B cell (primary cell): ENCODE data around the gene AKT3.

ENCODE experiments used
- EZH2 ChIP-seq: IDR thresholded peaks from 2 replicates; pipeline ENCODE4 v1.6.1; 2012; ENCODE audit warnings: borderline replicate concordance, low read depth, mild to moderate bottlenecking, moderate library complexity, low read length; ENCODE audit not compliant: insufficient read depth, poor library complexity, severe bottlenecking
- TF ChIP-seq, protein P1 (sequence below): fragments of 200-600 bp; IDR thresholded peaks from one replicate; pipeline ENCODE4 v1.8.0; 2022; ENCODE audit warnings: antibody characterized with exemption, mild to moderate bottlenecking

- TF ChIP-seq, protein P1, sequence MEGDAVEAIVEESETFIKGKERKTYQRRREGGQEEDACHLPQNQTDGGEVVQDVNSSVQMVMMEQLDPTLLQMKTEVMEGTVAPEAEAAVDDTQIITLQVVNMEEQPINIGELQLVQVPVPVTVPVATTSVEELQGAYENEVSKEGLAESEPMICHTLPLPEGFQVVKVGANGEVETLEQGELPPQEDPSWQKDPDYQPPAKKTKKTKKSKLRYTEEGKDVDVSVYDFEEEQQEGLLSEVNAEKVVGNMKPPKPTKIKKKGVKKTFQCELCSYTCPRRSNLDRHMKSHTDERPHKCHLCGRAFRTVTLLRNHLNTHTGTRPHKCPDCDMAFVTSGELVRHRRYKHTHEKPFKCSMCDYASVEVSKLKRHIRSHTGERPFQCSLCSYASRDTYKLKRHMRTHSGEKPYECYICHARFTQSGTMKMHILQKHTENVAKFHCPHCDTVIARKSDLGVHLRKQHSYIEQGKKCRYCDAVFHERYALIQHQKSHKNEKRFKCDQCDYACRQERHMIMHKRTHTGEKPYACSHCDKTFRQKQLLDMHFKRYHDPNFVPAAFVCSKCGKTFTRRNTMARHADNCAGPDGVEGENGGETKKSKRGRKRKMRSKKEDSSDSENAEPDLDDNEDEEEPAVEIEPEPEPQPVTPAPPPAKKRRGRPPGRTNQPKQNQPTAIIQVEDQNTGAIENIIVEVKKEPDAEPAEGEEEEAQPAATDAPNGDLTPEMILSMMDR = no peak
- no peak for TF ChIP-seq EZH2
Measured at GRCh38 chr1:243503155-243503554, 346.9 kb downstream of the AKT3 start.
